ENCODE data around the gene PHLDB3. TPM values are rescaled to one million over a fixed set of nuclear protein-coding genes. Genes with fewer than 3 reads are reported as not detected.
A peak's percentile ranks its signal among the peaks of the same experiment; 100 is the strongest.
"Not testable (repeated sequence)": the region's sequence is repeated elsewhere in the genome, so short reads cannot be mapped to it uniquely, and the experiment has no call there.

The PHLDB3 gene
- 5.3 TPM for polyA plus RNA-seq (2013, experiment 1 of 2; ENCODE audit: insufficient read length)
- polyA plus RNA-seq (2013, experiment 2 of 2; ENCODE audit: insufficient read length): 6.0 TPM

GRCh38 chr19:43504426-43505185 is at the start of gene PHLDB3:
Gene PHLDB3, minus strand, starts transcription at chr19:43504746. Its CDS starts 628 bp downstream, at chr19:43504118.
- DNase-seq: no peak

- DNase-seq: no peak
Measured at GRCh38 chr19:43553656-43554055, 49.1 kb upstream of the PHLDB3 start.

- DNase-seq: no peak
Measured at GRCh38 chr19:43552616-43553015, 48.1 kb upstream of the PHLDB3 start.

- DNase-seq: no peak
Measured at GRCh38 chr19:43552198-43552450, 47.6 kb upstream of the PHLDB3 start.

- DNase-seq: no peak
Measured at GRCh38 chr19:43551399-43552197, 47.1 kb upstream of the PHLDB3 start.

- DNase-seq: no peak
Measured at GRCh38 chr19:43548706-43549105, 44.2 kb upstream of the PHLDB3 start.

- DNase-seq: not testable (repeated sequence)
Measured at GRCh38 chr19:43547926-43548325, 43.4 kb upstream of the PHLDB3 start.

GRCh38 chr19:43546581-43546980 is 42.0 kb upstream of the PHLDB3 start:
- no peak for DNase-seq

GRCh38 chr19:43545981-43546380 is 41.4 kb upstream of the PHLDB3 start:
- DNase-seq: no peak

GRCh38 chr19:43545276-43545675 is 40.7 kb upstream of the PHLDB3 start:
- DNase-seq: no peak

- DNase-seq: no peak
Measured at GRCh38 chr19:43544077-43544476, 39.5 kb upstream of the PHLDB3 start.

GRCh38 chr19:43541920-43542650 is 37.5 kb upstream of the PHLDB3 start:
- DNase-seq: no peak

GRCh38 chr19:43540381-43540780 is 35.8 kb upstream of the PHLDB3 start:
- DNase-seq: no peak

GRCh38 chr19:43538922-43539321 is 34.4 kb upstream of the PHLDB3 start:
- no peak for DNase-seq

- DNase-seq: peak; percentile 46
Measured at GRCh38 chr19:43534816-43535761, 30.5 kb upstream of the PHLDB3 start.

- DNase-seq: no peak
Measured at GRCh38 chr19:43534305-43534815, 29.8 kb upstream of the PHLDB3 start.

GRCh38 chr19:43533546-43534304 is 29.2 kb upstream of the PHLDB3 start:
- DNase-seq: peak; percentile 100

GRCh38 chr19:43532962-43533545 is 28.5 kb upstream of the PHLDB3 start, which contains the start of gene ZNF575:
Gene ZNF575, plus strand, starts transcription at chr19:43533188. Its CDS starts 1,235 bp downstream, at chr19:43534423.
- DNase-seq: peak; percentile 98

GRCh38 chr19:43532571-43532961 is 28.0 kb upstream of the PHLDB3 start:
- no peak for DNase-seq

- DNase-seq: no peak
Measured at GRCh38 chr19:43527860-43528622, 23.5 kb upstream of the PHLDB3 start.
